Measurements from ENCODE around the gene EFCC1.
A peak's percentile ranks its signal among the peaks of the same experiment; 100 is the strongest.

EFCC1 gene

GRCh38 chr3:128969993-128970739, 30.9 kb upstream of the EFCC1 start:
- peak; percentile 34 for DNase-seq
- H3K9me3 ChIP-seq (ENCODE audit: severe bottlenecking): no peaks in the 10 kb centered on the region
- H3K4me3 ChIP-seq (ENCODE audit: low read depth, low read length): no peak overlapping the region
- no peaks in the 10 kb centered on the region for H3K36me3 ChIP-seq
- H3K27ac ChIP-seq: no peak overlapping the region
- peak; percentile 79 for TF ChIP-seq CTCF (IDR thresholded peaks at IDR 0.05; ENCODE audit: low read depth, low read length)
- no peaks in the 10 kb centered on the region for H3K27me3 ChIP-seq (ENCODE audit: insufficient read depth, low read depth, severe bottlenecking)

GRCh38 chr3:128970740-128971047, 30.4 kb upstream of the EFCC1 start:
- Histone ChIP-seq H3K27ac (no peak overlapping the region), H3K4me3 (ENCODE audit: low read depth, low read length) (no peak overlapping the region), H3K36me3 (no peaks in the 10 kb centered on the region), H3K9me3 (ENCODE audit: severe bottlenecking) (no peaks in the 10 kb centered on the region), H3K27me3 (ENCODE audit: insufficient read depth, low read depth, severe bottlenecking) (no peaks in the 10 kb centered on the region)
- no peak for DNase-seq
- TF ChIP-seq CTCF (IDR thresholded peaks at IDR 0.05; ENCODE audit: low read depth, low read length): no peak

GRCh38 chr3:128971421-128972100, 29.5 kb upstream of the EFCC1 start:
- DNase-seq: no peak
- Histone ChIP-seq H3K4me3 (ENCODE audit: low read depth, low read length) (no peak overlapping the region), H3K27me3 (ENCODE audit: insufficient read depth, low read depth, severe bottlenecking) (no peaks in the 10 kb centered on the region), H3K36me3 (no peaks in the 10 kb centered on the region), H3K9me3 (ENCODE audit: severe bottlenecking) (no peaks in the 10 kb centered on the region), H3K27ac (no peak overlapping the region)
- TF ChIP-seq CTCF (IDR thresholded peaks at IDR 0.05; ENCODE audit: low read depth, low read length): no peak

GRCh38 chr3:128973988-128974564, 27.0 kb upstream of the EFCC1 start:
- no peak for DNase-seq
- no peaks in the 10 kb centered on the region for H3K27me3 ChIP-seq (ENCODE audit: insufficient read depth, low read depth, severe bottlenecking)

GRCh38 chr3:128975276-128975675, 25.8 kb upstream of the EFCC1 start:
- Histone ChIP-seq H3K4me3 (ENCODE audit: low read depth, low read length) (no peak overlapping the region), H3K27ac (no peak overlapping the region), H3K9me3 (ENCODE audit: severe bottlenecking) (no peaks in the 10 kb centered on the region), H3K27me3 (ENCODE audit: insufficient read depth, low read depth, severe bottlenecking) (no peaks in the 10 kb centered on the region), H3K36me3 (no peaks in the 10 kb centered on the region)
- DNase-seq: no peak
- no peak for TF ChIP-seq CTCF (IDR thresholded peaks at IDR 0.05; ENCODE audit: low read depth, low read length)

More at GRCh38 chr3:128973988-128974564, 27.0 kb upstream of the EFCC1 start:
- H3K36me3 ChIP-seq: no peaks in the 10 kb centered on the region
- TF ChIP-seq CTCF (IDR thresholded peaks at IDR 0.05; ENCODE audit: low read depth, low read length): no peak
- no peaks in the 10 kb centered on the region for H3K9me3 ChIP-seq (ENCODE audit: severe bottlenecking)
- no peak overlapping the region for H3K4me3 ChIP-seq (ENCODE audit: low read depth, low read length)
- H3K27ac ChIP-seq: no peak overlapping the region

Data from WERI-Rb-1 (cell line).